ENCODE measurements around the gene JAK2.

The JAK2 gene

DNA sequence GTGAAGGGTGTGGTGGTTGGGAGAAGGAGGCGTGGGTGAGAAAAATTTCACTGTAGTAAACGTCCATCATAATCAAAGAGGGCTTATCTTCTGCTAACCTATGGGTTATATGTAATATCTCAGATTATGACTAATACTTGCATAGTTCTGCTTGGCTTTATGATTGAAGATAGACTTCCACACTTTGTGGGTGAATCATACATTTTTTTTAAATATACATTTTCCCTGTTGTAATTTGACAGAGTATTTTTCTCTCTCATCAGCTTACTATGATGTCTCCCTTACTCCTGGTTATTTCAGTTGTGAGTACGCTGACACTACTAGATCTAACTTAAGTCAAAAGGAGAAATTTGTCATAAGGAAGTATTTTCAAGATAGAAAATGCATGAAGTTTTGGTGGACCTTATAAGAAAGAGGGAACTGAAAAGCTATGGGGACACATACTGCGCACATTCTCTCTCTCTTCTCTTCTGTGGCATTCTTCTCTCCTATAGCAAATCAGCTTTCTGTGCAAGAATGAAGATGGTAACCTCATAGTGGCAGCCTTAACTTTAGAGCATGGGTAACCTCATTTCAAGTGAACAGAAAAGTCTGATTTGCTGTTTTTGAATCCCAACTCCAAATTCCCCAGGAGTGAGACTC, 4.9 kb upstream of the JAK2 start:
- no peak for DNase-seq (ENCODE audit: low read depth)
- H3K4me3 ChIP-seq (ENCODE audit: low read length), result no peak overlapping the region
- TF ChIP-seq, protein P1, sequence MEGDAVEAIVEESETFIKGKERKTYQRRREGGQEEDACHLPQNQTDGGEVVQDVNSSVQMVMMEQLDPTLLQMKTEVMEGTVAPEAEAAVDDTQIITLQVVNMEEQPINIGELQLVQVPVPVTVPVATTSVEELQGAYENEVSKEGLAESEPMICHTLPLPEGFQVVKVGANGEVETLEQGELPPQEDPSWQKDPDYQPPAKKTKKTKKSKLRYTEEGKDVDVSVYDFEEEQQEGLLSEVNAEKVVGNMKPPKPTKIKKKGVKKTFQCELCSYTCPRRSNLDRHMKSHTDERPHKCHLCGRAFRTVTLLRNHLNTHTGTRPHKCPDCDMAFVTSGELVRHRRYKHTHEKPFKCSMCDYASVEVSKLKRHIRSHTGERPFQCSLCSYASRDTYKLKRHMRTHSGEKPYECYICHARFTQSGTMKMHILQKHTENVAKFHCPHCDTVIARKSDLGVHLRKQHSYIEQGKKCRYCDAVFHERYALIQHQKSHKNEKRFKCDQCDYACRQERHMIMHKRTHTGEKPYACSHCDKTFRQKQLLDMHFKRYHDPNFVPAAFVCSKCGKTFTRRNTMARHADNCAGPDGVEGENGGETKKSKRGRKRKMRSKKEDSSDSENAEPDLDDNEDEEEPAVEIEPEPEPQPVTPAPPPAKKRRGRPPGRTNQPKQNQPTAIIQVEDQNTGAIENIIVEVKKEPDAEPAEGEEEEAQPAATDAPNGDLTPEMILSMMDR (conservative IDR thresholded peaks at IDR 0.05; ENCODE audit: low read depth, low read length), result no peak

DNA sequence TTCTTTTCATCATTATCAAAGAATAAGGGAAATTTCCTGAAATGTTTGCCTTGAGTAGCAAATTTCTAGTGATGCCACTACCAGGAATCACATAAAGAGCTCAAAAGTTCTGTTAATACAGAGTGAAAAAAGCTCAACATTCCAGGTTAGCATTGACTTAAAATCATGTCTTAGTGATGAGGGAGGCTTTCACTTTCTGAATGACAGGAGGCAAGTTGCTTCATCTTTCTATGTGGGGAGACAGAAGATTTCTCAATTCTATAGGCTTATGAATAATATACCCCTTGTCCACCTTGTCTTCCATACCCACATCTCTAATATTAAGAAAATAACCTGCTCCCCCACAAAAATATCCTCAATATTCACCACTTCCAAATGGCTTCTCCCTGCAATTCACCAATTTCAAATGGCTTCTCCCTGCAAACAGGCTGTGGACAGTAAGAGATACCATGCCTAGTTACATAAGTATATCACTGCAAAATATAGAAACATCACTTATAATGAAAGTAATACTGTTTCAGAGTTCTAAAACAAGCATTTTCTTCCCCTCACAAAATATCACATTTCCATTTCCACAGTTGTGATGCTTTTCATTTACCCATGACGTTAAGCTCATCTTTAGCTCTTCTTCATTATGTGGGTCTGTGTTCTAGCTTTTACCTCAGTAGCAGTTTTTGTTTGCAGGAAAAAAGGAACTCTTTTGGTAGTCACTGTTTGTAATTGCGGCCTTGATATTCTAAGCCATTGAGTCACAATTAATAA, 2.2 kb upstream of the JAK2 start:
- TF ChIP-seq, protein P1 (conservative IDR thresholded peaks at IDR 0.05; ENCODE audit: low read depth, low read length), result no peak
- H3K4me3 ChIP-seq (ENCODE audit: low read length), result no peak overlapping the region
- no peak for DNase-seq (ENCODE audit: low read depth)

DNA sequence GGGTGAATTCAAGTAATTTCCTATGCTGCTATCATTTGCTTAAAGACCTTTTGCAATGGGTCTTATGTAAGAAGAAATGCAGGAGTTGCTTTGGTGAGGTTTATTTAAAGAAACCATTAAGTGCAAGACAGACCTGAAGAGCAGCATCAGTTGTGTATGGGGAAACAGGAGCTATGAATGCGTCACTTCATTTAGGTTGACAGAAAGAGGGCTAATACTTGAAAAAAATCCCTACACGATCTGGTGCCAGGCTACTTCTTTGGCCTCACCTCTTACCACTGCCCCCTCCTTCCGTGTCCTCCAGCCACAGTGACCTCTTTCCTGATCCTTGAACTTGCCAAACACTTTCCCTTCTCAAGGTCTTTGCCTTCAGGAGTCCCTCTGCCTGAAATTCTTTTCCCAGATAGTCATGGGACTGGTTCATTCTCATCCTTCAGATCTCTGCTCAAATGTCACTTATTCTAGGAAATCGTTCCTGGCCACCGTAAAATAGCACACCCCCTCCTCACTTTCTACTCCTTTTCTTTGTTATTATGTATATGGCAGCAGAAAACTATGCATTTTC, 1.4 kb upstream of the JAK2 start:
- TF ChIP-seq, protein P1 (conservative IDR thresholded peaks at IDR 0.05; ENCODE audit: low read depth, low read length), result no peak
- DNase-seq (ENCODE audit: low read depth), result no peak
- H3K4me3 ChIP-seq (ENCODE audit: low read length), result peak overlapping the region; percentile 71

- no peak for DNase-seq (ENCODE audit: low read depth)
- TF ChIP-seq, protein P1 (conservative IDR thresholded peaks at IDR 0.05; ENCODE audit: low read depth, low read length), result no peak
These were observed 876 bp upstream of the JAK2 start for GRCh38 chr9:4984171-4984620.

DNA sequence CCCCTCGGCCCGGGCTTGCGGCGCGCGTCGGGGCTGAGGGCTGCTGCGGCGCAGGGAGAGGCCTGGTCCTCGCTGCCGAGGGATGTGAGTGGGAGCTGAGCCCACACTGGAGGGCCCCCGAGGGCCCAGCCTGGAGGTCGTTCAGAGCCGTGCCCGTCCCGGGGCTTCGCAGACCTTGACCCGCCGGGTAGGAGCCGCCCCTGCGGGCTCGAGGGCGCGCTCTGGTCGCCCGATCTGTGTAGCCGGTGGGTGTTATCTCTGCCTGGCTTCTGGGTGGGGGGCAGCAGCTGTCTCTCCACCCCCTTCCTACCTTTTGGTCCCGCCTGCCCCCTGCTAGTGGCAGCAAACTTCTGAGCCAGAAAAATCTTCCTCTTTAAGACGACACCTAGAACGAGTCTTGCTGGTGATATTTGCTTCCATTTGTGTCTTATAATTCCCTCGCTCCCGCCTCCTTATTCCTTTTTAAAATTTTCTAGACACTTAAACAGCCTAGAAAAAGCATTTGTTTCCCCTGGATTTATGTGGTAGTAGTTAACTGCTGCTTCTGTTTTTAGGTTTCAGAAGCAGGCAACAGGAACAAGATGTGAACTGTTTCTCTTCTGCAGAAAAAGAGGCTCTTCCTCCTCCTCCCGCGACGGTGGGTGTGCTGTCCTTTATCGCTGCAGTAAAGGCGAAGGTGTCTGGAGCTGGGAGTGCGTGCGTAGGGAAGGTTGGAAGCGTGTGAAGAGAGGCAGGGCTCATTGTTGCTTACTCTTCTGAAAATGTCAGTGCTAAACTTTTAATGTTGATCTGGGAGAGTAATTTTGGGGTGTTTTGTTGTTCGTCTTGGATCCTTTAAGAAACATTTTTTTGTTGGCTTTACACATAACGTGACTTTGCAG, 554 bp downstream of the JAK2 start:
- TF ChIP-seq, protein P1 (conservative IDR thresholded peaks at IDR 0.05; ENCODE audit: low read depth, low read length), result no peak
- peak overlapping the region; percentile 71 for H3K4me3 ChIP-seq (ENCODE audit: low read length)
- no peak for DNase-seq (ENCODE audit: low read depth)

More at GRCh38 chr9:4984171-4984620, 876 bp upstream of the JAK2 start:
- H3K4me3 ChIP-seq (ENCODE audit: low read length), result peak overlapping the region; percentile 71

- no peak for DNase-seq (ENCODE audit: low read depth)
- TF ChIP-seq, protein P1 (conservative IDR thresholded peaks at IDR 0.05; ENCODE audit: low read depth, low read length), result no peak
- peak overlapping the region; percentile 71 for H3K4me3 ChIP-seq (ENCODE audit: low read length)
These were observed 1.2 kb downstream of the JAK2 start for GRCh38 chr9:4986296-4986695.

All from retinal pigment epithelial cell (primary cell).